Measurements from ENCODE around the gene ASXL1. TPM values are rescaled to one million over a fixed set of nuclear protein-coding genes. Genes with fewer than 3 reads are reported as not detected.

The ASXL1 gene
- total RNA-seq, 4 donors from 2014 or later = 43.5 to 79.8 (median 58.4) TPM

GRCh38 chr20:32436142-32436861 lies 78.2 kb downstream of the ASXL1 start:
- Histone ChIP-seq H3K9me3 (no peaks in the 10 kb centered on the region), H3K27me3 (no peaks in the 10 kb centered on the region), H3K27ac (no peak overlapping the region), H3K4me1 (peaks cover 0 to 3% (median 0%) of the 10 kb centered on the region in 3 donors), H3K4me3 (no peak overlapping the region), H3K36me3 (peaks cover 0 to 100% of the 10 kb centered on the region in 2 donors)
- WGBS, 2 donors (ENCODE audit: low coverage in 1 of 2) = 96 to 100% methylated on average over 2 to 6 of the region's 11 CpGs
- TF ChIP-seq POLR2AphosphoS5 (IDR thresholded peaks at IDR 0.05) (no peak), POLR2A (IDR thresholded peaks at IDR 0.05) (no peak), EP300 (IDR thresholded peaks at IDR 0.05) (no peak)
- TF ChIP-seq, protein P1, sequence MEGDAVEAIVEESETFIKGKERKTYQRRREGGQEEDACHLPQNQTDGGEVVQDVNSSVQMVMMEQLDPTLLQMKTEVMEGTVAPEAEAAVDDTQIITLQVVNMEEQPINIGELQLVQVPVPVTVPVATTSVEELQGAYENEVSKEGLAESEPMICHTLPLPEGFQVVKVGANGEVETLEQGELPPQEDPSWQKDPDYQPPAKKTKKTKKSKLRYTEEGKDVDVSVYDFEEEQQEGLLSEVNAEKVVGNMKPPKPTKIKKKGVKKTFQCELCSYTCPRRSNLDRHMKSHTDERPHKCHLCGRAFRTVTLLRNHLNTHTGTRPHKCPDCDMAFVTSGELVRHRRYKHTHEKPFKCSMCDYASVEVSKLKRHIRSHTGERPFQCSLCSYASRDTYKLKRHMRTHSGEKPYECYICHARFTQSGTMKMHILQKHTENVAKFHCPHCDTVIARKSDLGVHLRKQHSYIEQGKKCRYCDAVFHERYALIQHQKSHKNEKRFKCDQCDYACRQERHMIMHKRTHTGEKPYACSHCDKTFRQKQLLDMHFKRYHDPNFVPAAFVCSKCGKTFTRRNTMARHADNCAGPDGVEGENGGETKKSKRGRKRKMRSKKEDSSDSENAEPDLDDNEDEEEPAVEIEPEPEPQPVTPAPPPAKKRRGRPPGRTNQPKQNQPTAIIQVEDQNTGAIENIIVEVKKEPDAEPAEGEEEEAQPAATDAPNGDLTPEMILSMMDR (IDR thresholded peaks at IDR 0.05) = no peak
- ATAC-seq = no peak

- no peak for ATAC-seq
- Histone ChIP-seq H3K27me3 (no peaks in the 10 kb centered on the region), H3K27ac (no peak overlapping the region), H3K4me3 (no peak overlapping the region), H3K9me3 (no peaks in the 10 kb centered on the region), H3K4me1 (peaks cover 0 to 3% (median 0%) of the 10 kb centered on the region in 3 donors), H3K36me3 (peaks cover 0 to 95% of the 10 kb centered on the region in 2 donors)
- 94% methylated on average over 2 to 5 of the region's 7 CpGs for WGBS, 2 donors (ENCODE audit: low coverage in 1 of 2)
- TF ChIP-seq POLR2A (IDR thresholded peaks at IDR 0.05) = no peak
- TF ChIP-seq EP300 (IDR thresholded peaks at IDR 0.05) = no peak
- TF ChIP-seq, protein P1 (IDR thresholded peaks at IDR 0.05) = no peak
- no peak for TF ChIP-seq POLR2AphosphoS5 (IDR thresholded peaks at IDR 0.05)
Observed at GRCh38 chr20:32436968-32437367, 78.8 kb downstream of the ASXL1 start.

- H3K9me3 ChIP-seq = no peaks in the 10 kb centered on the region
- H3K27me3 ChIP-seq = no peaks in the 10 kb centered on the region
- no peak for ATAC-seq
- 60 to 82% methylated on average over 1 to 3 of the region's 5 CpGs for WGBS, 2 donors (ENCODE audit: low coverage in 1 of 2)
- H3K27ac ChIP-seq = no peak overlapping the region
- TF ChIP-seq POLR2A (IDR thresholded peaks at IDR 0.05) (no peak), EP300 (IDR thresholded peaks at IDR 0.05) (no peak), POLR2AphosphoS5 (IDR thresholded peaks at IDR 0.05) (no peak)
- TF ChIP-seq, protein P1 (IDR thresholded peaks at IDR 0.05) = no peak
- H3K36me3 ChIP-seq = peaks cover 0 to 91% of the 10 kb centered on the region in 2 donors
- H3K4me3 ChIP-seq = no peak overlapping the region
- H3K4me1 ChIP-seq = peaks cover 0 to 3% (median 0%) of the 10 kb centered on the region in 3 donors
Observed at GRCh38 chr20:32437391-32438074, 79.4 kb downstream of the ASXL1 start.

DNA sequence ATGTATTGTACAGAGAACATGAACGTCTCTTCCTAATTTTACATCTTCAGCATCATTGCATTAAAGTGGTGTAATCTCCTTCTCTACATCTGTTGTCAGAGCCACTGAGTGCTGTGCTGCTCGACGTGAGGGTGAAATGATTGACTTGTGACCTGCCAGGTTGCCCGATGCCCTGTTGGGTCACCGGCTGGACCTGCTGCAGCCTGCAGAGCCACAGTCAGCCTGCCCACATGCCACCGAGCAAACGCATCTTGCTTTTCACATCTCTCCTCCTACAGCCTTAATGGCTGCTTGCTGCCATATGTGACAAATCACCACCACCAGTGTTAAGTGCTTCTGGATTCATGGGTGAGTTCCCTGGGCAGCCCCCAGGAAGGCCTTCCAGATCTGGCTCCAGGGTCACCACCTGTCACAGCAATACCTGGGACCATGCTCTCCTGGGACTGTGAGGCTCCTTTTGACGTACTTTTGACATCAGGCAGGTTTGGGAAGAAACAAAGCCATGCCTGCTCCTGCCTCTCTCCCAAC lies 80.3 kb downstream of the ASXL1 start:
- Histone ChIP-seq H3K27ac (no peak overlapping the region), H3K9me3 (no peaks in the 10 kb centered on the region), H3K27me3 (no peaks in the 10 kb centered on the region), H3K4me1 (peaks cover 0 to 6% (median 0%) of the 10 kb centered on the region in 3 donors), H3K4me3 (no peak overlapping the region), H3K36me3 (peaks cover 0 to 89% of the 10 kb centered on the region in 2 donors)
- WGBS, 2 donors (ENCODE audit: low coverage in 1 of 2) = 70 to 74% methylated on average over 2 to 3 of the region's 8 CpGs
- TF ChIP-seq, protein P1 (IDR thresholded peaks at IDR 0.05) = no peak
- TF ChIP-seq EP300 (IDR thresholded peaks at IDR 0.05) (no peak), POLR2A (IDR thresholded peaks at IDR 0.05) (no peak), POLR2AphosphoS5 (IDR thresholded peaks at IDR 0.05) (no peak)
- no peak for ATAC-seq

Measured in gastroesophageal sphincter (tissue), 4 donors.